ENCODE results near the gene ECT2.
A peak's percentile ranks its signal among the peaks of the same experiment; 100 is the strongest.

Gene ECT2

DNA sequence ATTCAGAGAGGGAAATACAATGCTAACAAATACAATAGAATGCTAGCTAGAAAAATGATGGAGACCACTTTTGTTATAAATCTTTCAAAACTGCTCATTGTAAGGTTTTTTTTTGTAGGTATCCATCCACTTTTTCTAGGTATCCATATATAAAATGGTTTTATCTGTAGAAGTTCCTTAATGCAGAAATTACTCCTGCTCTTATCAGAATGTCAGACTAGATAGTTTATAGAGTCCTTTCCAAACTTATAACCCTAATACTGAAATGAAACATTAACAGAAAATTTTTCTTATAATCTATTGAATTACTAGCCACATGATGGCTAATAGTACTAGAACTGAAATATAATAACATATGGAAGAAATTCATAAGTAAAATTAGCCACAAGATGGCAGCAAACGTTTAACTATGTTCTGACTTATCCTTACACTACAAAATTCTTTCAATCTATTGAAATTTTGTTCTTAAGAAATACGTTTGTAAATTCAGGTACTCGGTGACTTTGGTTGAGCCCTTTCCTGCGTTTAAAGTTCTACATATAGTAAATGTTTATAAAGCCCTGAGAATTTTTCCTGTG is 58.5 kb downstream of the ECT2 start:
- ATAC-seq, result peak; percentile 64

GRCh38 chr3:172811099-172811498 is 60.6 kb downstream of the ECT2 start:
- no peak for ATAC-seq
- TF ChIP-seq TSHZ2 (CRISPR knock-in tag; IDR thresholded peaks at IDR 0.05), result no peak
- no peak for TF ChIP-seq RARB (CRISPR knock-in tag; IDR thresholded peaks at IDR 0.05)
- TF ChIP-seq OSR1 (CRISPR knock-in tag; IDR thresholded peaks at IDR 0.05), result no peak
- no peak for TF ChIP-seq ZFP30 (CRISPR knock-in tag; IDR thresholded peaks at IDR 0.05)
- TF ChIP-seq ISL1 (CRISPR knock-in tag; IDR thresholded peaks at IDR 0.05), result no peak
- no peak for TF ChIP-seq CSDC2 (CRISPR knock-in tag; IDR thresholded peaks at IDR 0.05)
- no peak for TF ChIP-seq TOX (CRISPR knock-in tag; IDR thresholded peaks at IDR 0.05; ENCODE audit: borderline replicate concordance)
- no peak for TF ChIP-seq PPARA (CRISPR knock-in tag; IDR thresholded peaks at IDR 0.05; ENCODE audit: borderline replicate concordance)
- TF ChIP-seq TCF4 (CRISPR knock-in tag; IDR thresholded peaks at IDR 0.05; ENCODE audit: borderline replicate concordance), result no peak
- no peak for TF ChIP-seq ZC3H10 (CRISPR knock-in tag; IDR thresholded peaks at IDR 0.05)
- TF ChIP-seq ARNTL (CRISPR knock-in tag; IDR thresholded peaks at IDR 0.05; ENCODE audit: borderline replicate concordance, low read depth), result no peak
- no peak for TF ChIP-seq BACH2 (CRISPR knock-in tag; IDR thresholded peaks at IDR 0.05; ENCODE audit: borderline replicate concordance)

More for the DNA sequence above, 58.5 kb downstream of the ECT2 start:
- no peak for TF ChIP-seq PPARA (CRISPR knock-in tag; IDR thresholded peaks at IDR 0.05; ENCODE audit: borderline replicate concordance)
- TF ChIP-seq, protein P1, sequence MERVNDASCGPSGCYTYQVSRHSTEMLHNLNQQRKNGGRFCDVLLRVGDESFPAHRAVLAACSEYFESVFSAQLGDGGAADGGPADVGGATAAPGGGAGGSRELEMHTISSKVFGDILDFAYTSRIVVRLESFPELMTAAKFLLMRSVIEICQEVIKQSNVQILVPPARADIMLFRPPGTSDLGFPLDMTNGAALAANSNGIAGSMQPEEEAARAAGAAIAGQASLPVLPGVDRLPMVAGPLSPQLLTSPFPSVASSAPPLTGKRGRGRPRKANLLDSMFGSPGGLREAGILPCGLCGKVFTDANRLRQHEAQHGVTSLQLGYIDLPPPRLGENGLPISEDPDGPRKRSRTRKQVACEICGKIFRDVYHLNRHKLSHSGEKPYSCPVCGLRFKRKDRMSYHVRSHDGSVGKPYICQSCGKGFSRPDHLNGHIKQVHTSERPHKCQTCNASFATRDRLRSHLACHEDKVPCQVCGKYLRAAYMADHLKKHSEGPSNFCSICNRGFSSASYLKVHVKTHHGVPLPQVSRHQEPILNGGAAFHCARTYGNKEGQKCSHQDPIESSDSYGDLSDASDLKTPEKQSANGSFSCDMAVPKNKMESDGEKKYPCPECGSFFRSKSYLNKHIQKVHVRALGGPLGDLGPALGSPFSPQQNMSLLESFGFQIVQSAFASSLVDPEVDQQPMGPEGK (CRISPR knock-in tag; IDR thresholded peaks at IDR 0.05; ENCODE audit: borderline replicate concordance), result no peak
- TF ChIP-seq SNAI2 (CRISPR knock-in tag; IDR thresholded peaks at IDR 0.05), result no peak

DNA sequence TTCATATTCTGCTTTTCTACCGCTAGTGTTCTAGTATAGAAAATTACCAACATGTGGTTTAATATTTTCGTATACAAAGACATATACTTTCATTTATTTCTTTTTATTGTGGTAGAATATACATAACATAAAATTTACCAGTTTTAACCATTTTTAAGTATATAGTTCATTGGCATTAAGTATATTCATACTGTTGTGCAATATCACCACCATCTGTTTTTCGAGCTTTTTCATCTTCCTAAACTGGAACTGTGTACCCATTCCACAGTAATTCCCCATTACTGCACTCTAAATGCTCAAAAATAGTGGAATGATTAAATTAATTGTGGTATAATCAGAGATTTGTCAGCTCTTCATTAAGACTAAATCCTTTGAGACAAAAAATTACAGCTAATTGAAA is 62.9 kb downstream of the ECT2 start:
- ATAC-seq, result no peak
- TF ChIP-seq TSHZ2 (CRISPR knock-in tag; IDR thresholded peaks at IDR 0.05) (no peak), ZC3H10 (CRISPR knock-in tag; IDR thresholded peaks at IDR 0.05) (no peak), TOX (CRISPR knock-in tag; IDR thresholded peaks at IDR 0.05; ENCODE audit: borderline replicate concordance) (no peak), ZNF8 (CRISPR knock-in tag; IDR thresholded peaks at IDR 0.05) (no peak), ESRRG (CRISPR knock-in tag; IDR thresholded peaks at IDR 0.05) (no peak), ZFP3 (CRISPR knock-in tag; IDR thresholded peaks at IDR 0.05) (no peak), SNAI2 (CRISPR knock-in tag; IDR thresholded peaks at IDR 0.05) (no peak), GLIS3 (CRISPR knock-in tag; IDR thresholded peaks at IDR 0.05) (no peak), RARB (CRISPR knock-in tag; IDR thresholded peaks at IDR 0.05) (no peak), CSDC2 (CRISPR knock-in tag; IDR thresholded peaks at IDR 0.05) (no peak), ZFP30 (CRISPR knock-in tag; IDR thresholded peaks at IDR 0.05) (no peak), ARNTL (CRISPR knock-in tag; IDR thresholded peaks at IDR 0.05; ENCODE audit: borderline replicate concordance, low read depth) (no peak), OSR1 (CRISPR knock-in tag; IDR thresholded peaks at IDR 0.05) (no peak), CREB5 (CRISPR knock-in tag; IDR thresholded peaks at IDR 0.05; ENCODE audit: low read depth) (no peak)

- no peak for ATAC-seq
- TF ChIP-seq ARNTL (CRISPR knock-in tag; IDR thresholded peaks at IDR 0.05; ENCODE audit: borderline replicate concordance, low read depth), result no peak
- TF ChIP-seq ESRRG (CRISPR knock-in tag; IDR thresholded peaks at IDR 0.05), result no peak
- TF ChIP-seq POU6F1 (CRISPR knock-in tag; IDR thresholded peaks at IDR 0.05; ENCODE audit: borderline replicate concordance, low read depth), result no peak
- TF ChIP-seq ZFP3 (CRISPR knock-in tag; IDR thresholded peaks at IDR 0.05), result no peak
- TF ChIP-seq PPARA (CRISPR knock-in tag; IDR thresholded peaks at IDR 0.05; ENCODE audit: borderline replicate concordance), result no peak
- TF ChIP-seq SNAI2 (CRISPR knock-in tag; IDR thresholded peaks at IDR 0.05), result no peak
- no peak for TF ChIP-seq TOX (CRISPR knock-in tag; IDR thresholded peaks at IDR 0.05; ENCODE audit: borderline replicate concordance)
- no peak for TF ChIP-seq CREB5 (CRISPR knock-in tag; IDR thresholded peaks at IDR 0.05; ENCODE audit: low read depth)
- TF ChIP-seq GLIS3 (CRISPR knock-in tag; IDR thresholded peaks at IDR 0.05), result no peak
- TF ChIP-seq ZFP30 (CRISPR knock-in tag; IDR thresholded peaks at IDR 0.05), result no peak
- no peak for TF ChIP-seq ZNF565 (CRISPR knock-in tag; conservative IDR thresholded peaks at IDR 0.05; ENCODE audit: low read depth)
- TF ChIP-seq ZC3H10 (CRISPR knock-in tag; IDR thresholded peaks at IDR 0.05), result no peak
Measured at GRCh38 chr3:172814738-172815137, 64.2 kb downstream of the ECT2 start.
